ENCODE measurements around the gene CDH24. TPM values are rescaled to one million over a fixed set of nuclear protein-coding genes. Genes with fewer than 3 reads are reported as not detected.

CDH24 gene
- total RNA-seq, 1 donor from 2014 or later: 7.8 TPM

GRCh38 chr14:23069413-23069806, 12.1 kb upstream of the CDH24 start:
- Histone ChIP-seq H3K4me3 (no peak overlapping the region), H3K4me1 (peaks cover 33% of the 10 kb centered on the region), H3K9me3 (no peaks in the 10 kb centered on the region), H3K27ac (no peak overlapping the region), H3K36me3 (peaks cover 72% of the 10 kb centered on the region), H3K27me3 (no peaks in the 10 kb centered on the region)
- intact Hi-C loops (cut with DNase I): no loop called here
- DNase-seq: no peak
- no peak for TF ChIP-seq CTCF (IDR thresholded peaks at IDR 0.05)
- ATAC-seq: no peak

- Histone ChIP-seq H3K36me3 (peaks cover 72% of the 10 kb centered on the region), H3K4me3 (no peak overlapping the region), H3K9me3 (no peaks in the 10 kb centered on the region), H3K27me3 (no peaks in the 10 kb centered on the region), H3K4me1 (peaks cover 33% of the 10 kb centered on the region), H3K27ac (no peak overlapping the region)
- DNase-seq: no peak
- intact Hi-C loops (cut with DNase I): no loop called here
- peak; percentile 98 for TF ChIP-seq CTCF (IDR thresholded peaks at IDR 0.05)
- peak; percentile 90 for ATAC-seq
These were observed 11.6 kb upstream of the CDH24 start for GRCh38 chr14:23068789-23069412.

GRCh38 chr14:23067847-23068788, 10.8 kb upstream of the CDH24 start:
- H3K9me3 ChIP-seq: no peaks in the 10 kb centered on the region
- H3K4me1 ChIP-seq: peaks cover 33% of the 10 kb centered on the region
- ATAC-seq: no peak
- TF ChIP-seq CTCF (IDR thresholded peaks at IDR 0.05): no peak
- no peak for DNase-seq
- no peaks in the 10 kb centered on the region for H3K27me3 ChIP-seq
- peaks cover 72% of the 10 kb centered on the region for H3K36me3 ChIP-seq
- intact Hi-C loops (cut with DNase I): no loop called here
- H3K27ac ChIP-seq: no peak overlapping the region
- no peak overlapping the region for H3K4me3 ChIP-seq

GRCh38 chr14:23066855-23067744, 9.8 kb upstream of the CDH24 start:
- no peak for TF ChIP-seq CTCF (IDR thresholded peaks at IDR 0.05)
- DNase-seq (no peak), ATAC-seq (no peak)
- H3K9me3 ChIP-seq: no peaks in the 10 kb centered on the region
- H3K27me3 ChIP-seq: no peaks in the 10 kb centered on the region
- H3K27ac ChIP-seq: no peak overlapping the region
- peaks cover 73% of the 10 kb centered on the region for H3K36me3 ChIP-seq
- peaks cover 32% of the 10 kb centered on the region for H3K4me1 ChIP-seq
- intact Hi-C loops (cut with DNase I): no loop called here
- H3K4me3 ChIP-seq: no peak overlapping the region

GRCh38 chr14:23066368-23066767, 9.0 kb upstream of the CDH24 start:
- Histone ChIP-seq H3K4me3 (no peak overlapping the region), H3K36me3 (peaks cover 80% of the 10 kb centered on the region), H3K4me1 (peaks cover 27% of the 10 kb centered on the region), H3K27ac (no peak overlapping the region), H3K9me3 (no peaks in the 10 kb centered on the region), H3K27me3 (no peaks in the 10 kb centered on the region)
- TF ChIP-seq CTCF (IDR thresholded peaks at IDR 0.05): no peak
- ATAC-seq (no peak), DNase-seq (no peak)
- intact Hi-C loops (cut with DNase I): no loop called here

All from upper lobe of right lung (tissue), 1 donor.